CD4-positive, alpha-beta memory T cell (primary cell): ENCODE results near the gene FGGY. TPM values are rescaled to one million over a fixed set of nuclear protein-coding genes. Genes with fewer than 3 reads are reported as not detected.

Source experiments
- CTCF ChIA-PET: fragments of 350-600 bp; sonication (Branson Sonifier 250); formaldehyde crosslinking; loops from one replicate; lab custom pipeline; 2021; ENCODE audit warnings: inconsistent platforms; ENCODE audit not compliant: partially characterized antibody; lab: Charles Lee
- POLR2A ChIA-PET: fragments of 350-600 bp; sonication (Branson Sonifier 250); formaldehyde crosslinking; loops from one replicate; lab custom pipeline; 2021; ENCODE audit not compliant: partially characterized antibody; lab: Charles Lee
- DNase-seq, 5 donors: peaks; one replicate each; pipeline versions ENCODE4 v3.0.0 to v3.0.0-alpha.2; 2020 to 2022; ENCODE audit warnings: mixed read lengths in 1 of 5
- H3K27ac ChIP-seq: one replicate; pipeline ENCODE4 v1.7.0; 2013; ENCODE audit warnings: low read depth, low read length
- H3K27me3 ChIP-seq: 2 replicates; pipeline ENCODE4 v1.7.0; 2013; ENCODE audit warnings: mild to moderate bottlenecking, low read length, moderate library complexity; ENCODE audit not compliant: insufficient read depth
- H3K36me3 ChIP-seq: 2 replicates; pipeline ENCODE4 v1.7.0; 2013; ENCODE audit warnings: mild to moderate bottlenecking, low read length, moderate library complexity; ENCODE audit not compliant: insufficient read depth
- H3K4me1 ChIP-seq: 2 replicates; pipeline ENCODE4 v1.7.0; 2013; ENCODE audit warnings: mild to moderate bottlenecking, low read length, moderate library complexity; ENCODE audit not compliant: insufficient read depth
- H3K4me3 ChIP-seq, 2 donors: one replicate each; pipeline ENCODE4 v1.7.0; 2013; ENCODE audit warnings: low read length in 2 of 2, mild to moderate bottlenecking in 1 of 2
- H3K9me3 ChIP-seq, 2 donors: one replicate each; pipeline ENCODE4 v1.7.0; 2013; ENCODE audit warnings: low read length in 2 of 2, control low read depth in 1 of 2; ENCODE audit not compliant: control insufficient read depth in 1 of 2
- H3K27ac Mint-ChIP-seq, 7 donors: one replicate each; pipeline ENCODE4 v1.8.0; 2020 to 2021; ENCODE audit warnings: mixed read lengths in 7 of 7, mild to moderate bottlenecking in 6 of 7, inconsistent platforms in 3 of 7, moderate library complexity in 3 of 7
- H3K27me3 Mint-ChIP-seq, 2 donors: one replicate each; pipeline ENCODE4 v1.8.0; 2020 to 2021; ENCODE audit warnings: mixed read lengths in 2 of 2
- H3K36me3 Mint-ChIP-seq, 2 donors: one replicate each; pipeline ENCODE4 v1.8.0; 2020 to 2021; ENCODE audit warnings: mixed read lengths in 2 of 2, inconsistent platforms in 1 of 2, mild to moderate bottlenecking in 1 of 2
- H3K4me1 Mint-ChIP-seq, 4 donors: one replicate each; pipeline ENCODE4 v1.8.0; 2020 to 2021; ENCODE audit warnings: mixed read lengths in 4 of 4, mild to moderate bottlenecking in 1 of 4
- H3K4me3 Mint-ChIP-seq, 8 donors: one replicate each; pipeline ENCODE4 v1.8.0; 2020 to 2021; ENCODE audit warnings: mixed read lengths in 8 of 8, mild to moderate bottlenecking in 7 of 8, moderate library complexity in 6 of 8, inconsistent platforms in 3 of 8
- H3K9me3 Mint-ChIP-seq, 8 donors: one replicate each; pipeline ENCODE4 v1.8.0; 2020 to 2021; ENCODE audit warnings: mixed read lengths in 8 of 8, mild to moderate bottlenecking in 5 of 8, inconsistent platforms in 3 of 8, moderate library complexity in 1 of 8
- intact Hi-C: fragments of 100-400 bp; cut with micrococcal nuclease; formaldehyde crosslinking; loops from one replicate; pipeline ENCODE4 v1.15.1; 2023
- polyA plus RNA-seq, 2 donors: library from polyadenylated mRNA; unstranded; fragments of 300-500 nt; fragmentation: Illumina TruSeq; gene quantifications; one replicate each; pipeline ENCODE4 v1.2.3, GENCODE V29; 2021
- total RNA-seq, 2 experiments: library from RNA; stranded (reverse); gene quantifications; one replicate each; pipeline ENCODE4 v1.2.3, GENCODE V29; 2021

Gene FGGY
- total and polyA plus RNA-seq, 4 experiments from 2014 or later: 1.8 to 8.8 (median 3.6) TPM

- H3K27ac ChIP-seq: no peak overlapping the region
- Mint-ChIP-seq H3K4me1 (no peaks in the 10 kb centered on the region), H3K27me3 (no peaks in the 10 kb centered on the region), H3K36me3 (no peaks in the 10 kb centered on the region), H3K4me3 (no peak overlapping the region), H3K27ac (no peak overlapping the region), H3K9me3 (no peaks in the 10 kb centered on the region)
- POLR2A ChIA-PET: no interaction called here
- H3K27me3 ChIP-seq: no peaks in the 10 kb centered on the region
- H3K9me3 ChIP-seq: no peaks in the 10 kb centered on the region
- intact Hi-C loops: no loop called here
- H3K4me1 ChIP-seq: no peaks in the 10 kb centered on the region
- no peak for DNase-seq
- no peaks in the 10 kb centered on the region for H3K36me3 ChIP-seq
- H3K4me3 ChIP-seq: no peak overlapping the region
- CTCF ChIA-PET: interaction anchor here (8.1 kb wide), 1 partner anchor 10 kb away, joined by 39 read pairs; no protein-coding TSS in a partner anchor
These were observed 392.1 kb downstream of the FGGY start for GRCh38 chr1:59688976-59689375.

- Histone ChIP-seq H3K27me3 (no peaks in the 10 kb centered on the region), H3K4me3 (no peak overlapping the region), H3K27ac (no peak overlapping the region), H3K4me1 (no peaks in the 10 kb centered on the region), H3K36me3 (no peaks in the 10 kb centered on the region), H3K9me3 (no peaks in the 10 kb centered on the region)
- no peak overlapping the region for H3K4me3 Mint-ChIP-seq
- intact Hi-C loops: no loop called here
- no peaks in the 10 kb centered on the region for H3K36me3 Mint-ChIP-seq
- no peak for DNase-seq
- ChIA-PET CTCF (interaction anchor here (8.1 kb wide), 1 partner anchor 9 kb away, joined by 39 read pairs; no protein-coding TSS in a partner anchor), POLR2A (no interaction called here)
- H3K4me1 Mint-ChIP-seq: no peaks in the 10 kb centered on the region
- no peaks in the 10 kb centered on the region for H3K9me3 Mint-ChIP-seq
- H3K27me3 Mint-ChIP-seq: no peaks in the 10 kb centered on the region
- H3K27ac Mint-ChIP-seq: no peak overlapping the region
These were observed 392.8 kb downstream of the FGGY start for GRCh38 chr1:59689730-59690129.

GRCh38 chr1:59690171-59690930 lies 393.5 kb downstream of the FGGY start:
- H3K4me3 ChIP-seq: no peak overlapping the region
- H3K9me3 Mint-ChIP-seq: no peaks in the 10 kb centered on the region
- H3K4me1 Mint-ChIP-seq: no peaks in the 10 kb centered on the region
- H3K9me3 ChIP-seq: no peaks in the 10 kb centered on the region
- H3K36me3 Mint-ChIP-seq: no peaks in the 10 kb centered on the region
- H3K27me3 ChIP-seq: no peaks in the 10 kb centered on the region
- H3K27ac ChIP-seq: no peak overlapping the region
- no peaks in the 10 kb centered on the region for H3K27me3 Mint-ChIP-seq
- intact Hi-C loops: no loop called here
- CTCF ChIA-PET: interaction anchor here (1.3 to 8.1 kb wide), 2 partner anchors 8 to 949 kb away, joined by 5 to 39 read pairs; no protein-coding TSS in a partner anchor
- H3K36me3 ChIP-seq: no peaks in the 10 kb centered on the region
- POLR2A ChIA-PET: no interaction called here
- DNase-seq: no peak
- no peak overlapping the region for H3K27ac Mint-ChIP-seq
- no peaks in the 10 kb centered on the region for H3K4me1 ChIP-seq
- H3K4me3 Mint-ChIP-seq: no peak overlapping the region

- Mint-ChIP-seq H3K4me3 (no peak overlapping the region), H3K9me3 (no peaks in the 10 kb centered on the region), H3K27ac (no peak overlapping the region), H3K27me3 (no peaks in the 10 kb centered on the region), H3K4me1 (no peaks in the 10 kb centered on the region), H3K36me3 (no peaks in the 10 kb centered on the region)
- intact Hi-C loops: no loop called here
- Histone ChIP-seq H3K27me3 (no peaks in the 10 kb centered on the region), H3K9me3 (no peaks in the 10 kb centered on the region), H3K27ac (no peak overlapping the region), H3K4me3 (no peak overlapping the region), H3K4me1 (no peaks in the 10 kb centered on the region), H3K36me3 (no peaks in the 10 kb centered on the region)
- POLR2A ChIA-PET: no interaction called here
- DNase-seq: no peak
- CTCF ChIA-PET: interaction anchor here (1.1 to 1.3 kb wide), 2 partner anchors 9 to 950 kb away, joined by 4 to 5 read pairs; no protein-coding TSS in a partner anchor
These were observed 394.4 kb downstream of the FGGY start for GRCh38 chr1:59691261-59691660.

- Histone ChIP-seq H3K27ac (no peak overlapping the region), H3K36me3 (no peaks in the 10 kb centered on the region), H3K9me3 (no peaks in the 10 kb centered on the region), H3K4me3 (no peak overlapping the region), H3K27me3 (no peaks in the 10 kb centered on the region), H3K4me1 (peaks cover 13% of the 10 kb centered on the region)
- intact Hi-C loops: no loop called here
- no peak for DNase-seq
- no peak overlapping the region for H3K27ac Mint-ChIP-seq
- ChIA-PET CTCF (interaction anchor here (0.7 kb wide), 1 partner anchor 1021 kb away, joined by 3 read pairs; no protein-coding TSS in a partner anchor), POLR2A (interaction anchor here (0.7 kb wide), 1 partner anchor 82 kb away, joined by 3 read pairs; no protein-coding TSS in a partner anchor)
- no peaks in the 10 kb centered on the region for H3K36me3 Mint-ChIP-seq
- no peaks in the 10 kb centered on the region for H3K9me3 Mint-ChIP-seq
- H3K4me3 Mint-ChIP-seq: no peak overlapping the region
- H3K4me1 Mint-ChIP-seq: peaks cover 12 to 13% (median 12%) of the 10 kb centered on the region in 4 donors
- no peaks in the 10 kb centered on the region for H3K27me3 Mint-ChIP-seq
These were observed 395.7 kb downstream of the FGGY start for GRCh38 chr1:59692591-59692990.

GRCh38 chr1:59693406-59693805 lies 396.5 kb downstream of the FGGY start:
- no peak overlapping the region for H3K27ac ChIP-seq
- POLR2A ChIA-PET: no interaction called here

GRCh38 chr1:59695252-59695651 lies 398.4 kb downstream of the FGGY start:
- Histone ChIP-seq H3K4me1 (peaks cover 22% of the 10 kb centered on the region), H3K27me3 (no peaks in the 10 kb centered on the region), H3K36me3 (no peaks in the 10 kb centered on the region), H3K9me3 (no peaks in the 10 kb centered on the region), H3K27ac (no peak overlapping the region), H3K4me3 (no peak overlapping the region)
- ChIA-PET POLR2A (no interaction called here), CTCF (interaction anchor here (0.6 to 8.1 kb wide), 2 partner anchors 910 to 954 kb away, joined by 4 to 161 read pairs; no protein-coding TSS in a partner anchor)
- no peaks in the 10 kb centered on the region for H3K9me3 Mint-ChIP-seq
- H3K27ac Mint-ChIP-seq: no peak overlapping the region
- H3K4me1 Mint-ChIP-seq: peaks cover 13 to 19% (median 15%) of the 10 kb centered on the region in 4 donors
- DNase-seq: no peak
- H3K4me3 Mint-ChIP-seq: no peak overlapping the region
- H3K27me3 Mint-ChIP-seq: peaks cover 0 to 2% of the 10 kb centered on the region in 2 donors
- intact Hi-C loops: loop anchor here (5.0 kb wide), 1 partner anchor 618 kb away; no protein-coding TSS in a partner anchor
- no peaks in the 10 kb centered on the region for H3K36me3 Mint-ChIP-seq

More at GRCh38 chr1:59693406-59693805, 396.5 kb downstream of the FGGY start:
- CTCF ChIA-PET: no interaction called here
- Histone ChIP-seq H3K27me3 (no peaks in the 10 kb centered on the region), H3K9me3 (no peaks in the 10 kb centered on the region), H3K4me1 (peaks cover 17% of the 10 kb centered on the region), H3K36me3 (no peaks in the 10 kb centered on the region), H3K4me3 (no peak overlapping the region)
- H3K4me3 Mint-ChIP-seq: no peak overlapping the region
- H3K36me3 Mint-ChIP-seq: no peaks in the 10 kb centered on the region
- no peak for DNase-seq
- H3K27me3 Mint-ChIP-seq: no peaks in the 10 kb centered on the region
- H3K4me1 Mint-ChIP-seq: peaks cover 12 to 16% (median 13%) of the 10 kb centered on the region in 4 donors
- H3K9me3 Mint-ChIP-seq: no peaks in the 10 kb centered on the region
- intact Hi-C loops: no loop called here
- no peak overlapping the region for H3K27ac Mint-ChIP-seq
